MM.1S (cell line): Measurements from ENCODE around the gene CSF2RB.

ENCODE experiments used
- EZH2 ChIP-seq: fragments of 300-600 bp; sonication (generic); optimal IDR thresholded peaks from 2 replicates; pipeline ENCODE3; 2017; ENCODE audit warnings: low read depth, mild to moderate bottlenecking, antibody characterized with exemption, low read length, mixed read lengths
- EZH2phosphoT487 ChIP-seq: fragments of 300-600 bp; sonication (generic); IDR thresholded peaks from 2 replicates; pipeline ENCODE4 v1.6.1; 2018; ENCODE audit warnings: antibody characterized with exemption, low read length
- TF ChIP-seq, protein P1 (sequence below): fragments of 300-600 bp; sonication (generic); IDR thresholded peaks from 2 replicates; pipeline ENCODE4 v1.5.1; 2016; ENCODE audit warnings: antibody characterized with exemption, low read length, mixed read lengths

DNA sequence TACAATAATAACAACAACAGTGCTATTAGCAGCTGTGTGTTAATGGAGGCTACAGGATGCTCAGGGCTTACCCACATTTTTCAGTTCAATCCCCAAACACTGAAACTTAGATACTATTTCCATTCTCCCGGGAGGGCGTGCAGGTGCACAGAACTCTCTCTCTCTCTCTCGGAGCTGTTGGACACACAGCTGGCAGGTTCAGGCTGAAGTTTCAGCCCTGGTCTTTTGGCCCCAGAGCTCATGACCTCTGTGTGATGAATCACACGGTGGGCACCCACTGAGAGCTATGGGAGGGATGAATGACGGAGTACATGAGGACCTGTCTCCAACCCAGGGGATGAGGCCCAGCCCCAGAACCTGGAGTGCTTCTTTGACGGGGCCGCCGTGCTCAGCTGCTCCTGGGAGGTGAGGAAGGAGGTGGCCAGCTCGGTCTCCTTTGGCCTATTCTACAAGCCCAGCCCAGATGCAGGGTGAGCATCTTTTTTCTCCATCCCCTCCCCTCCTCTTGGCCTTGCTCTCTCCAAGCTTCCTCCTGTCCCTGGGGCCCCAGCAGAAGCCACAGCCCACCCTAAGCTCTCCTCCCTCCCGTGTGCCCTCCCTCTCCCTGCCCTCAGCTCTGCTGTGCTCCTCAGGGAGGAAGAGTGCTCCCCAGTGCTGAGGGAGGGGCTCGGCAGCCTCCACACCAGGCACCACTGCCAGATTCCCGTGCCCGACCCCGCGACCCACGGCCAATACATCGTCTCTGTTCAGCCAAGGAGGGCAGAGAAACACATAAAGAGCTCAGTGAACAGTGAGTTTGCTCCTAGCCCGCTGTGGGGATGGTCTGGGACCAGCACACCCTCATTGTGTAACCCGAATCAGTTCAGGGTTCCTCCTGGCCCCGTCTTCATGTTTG, 16.9 kb downstream of the CSF2RB start:
- TF ChIP-seq, protein P1, sequence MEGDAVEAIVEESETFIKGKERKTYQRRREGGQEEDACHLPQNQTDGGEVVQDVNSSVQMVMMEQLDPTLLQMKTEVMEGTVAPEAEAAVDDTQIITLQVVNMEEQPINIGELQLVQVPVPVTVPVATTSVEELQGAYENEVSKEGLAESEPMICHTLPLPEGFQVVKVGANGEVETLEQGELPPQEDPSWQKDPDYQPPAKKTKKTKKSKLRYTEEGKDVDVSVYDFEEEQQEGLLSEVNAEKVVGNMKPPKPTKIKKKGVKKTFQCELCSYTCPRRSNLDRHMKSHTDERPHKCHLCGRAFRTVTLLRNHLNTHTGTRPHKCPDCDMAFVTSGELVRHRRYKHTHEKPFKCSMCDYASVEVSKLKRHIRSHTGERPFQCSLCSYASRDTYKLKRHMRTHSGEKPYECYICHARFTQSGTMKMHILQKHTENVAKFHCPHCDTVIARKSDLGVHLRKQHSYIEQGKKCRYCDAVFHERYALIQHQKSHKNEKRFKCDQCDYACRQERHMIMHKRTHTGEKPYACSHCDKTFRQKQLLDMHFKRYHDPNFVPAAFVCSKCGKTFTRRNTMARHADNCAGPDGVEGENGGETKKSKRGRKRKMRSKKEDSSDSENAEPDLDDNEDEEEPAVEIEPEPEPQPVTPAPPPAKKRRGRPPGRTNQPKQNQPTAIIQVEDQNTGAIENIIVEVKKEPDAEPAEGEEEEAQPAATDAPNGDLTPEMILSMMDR: no peak
- TF ChIP-seq EZH2 (no peak), EZH2phosphoT487 (no peak)
